HCT116 (cell line): Measurements from ENCODE around the gene FAR2. TPM values are rescaled to one million over a fixed set of nuclear protein-coding genes. Genes with fewer than 3 reads are reported as not detected.
"Not testable (repeated sequence)": the region's sequence is repeated elsewhere in the genome, so short reads cannot be mapped to it uniquely, and the experiment has no call there.

Source experiments
- ATAC-seq: fragments of 200-7000 bp; cut with Tn5 transposase; 2 replicates; pipeline ENCODE4 v1.9.1; 2020; ENCODE audit warnings: mild to moderate bottlenecking, moderate library complexity
- BruUV-seq: library from RNA; stranded (reverse); fragments of 400-500 nt; replicated peaks from 2 replicates; lab custom pipeline; 2021; lab: Mats Ljungman, UMichigan
- CTCF ChIA-PET: fragments of 300-600 bp; sonication (Branson Sonifier 250); formaldehyde crosslinking; loops from one replicate; lab custom pipeline; 2021; ENCODE audit warnings: antibody characterized with exemption; lab: Charles Lee
- POLR2A ChIA-PET: fragments of 300-600, 350-600 bp; sonication (Branson Sonifier 250); formaldehyde crosslinking; loops from one replicate; lab custom pipeline; 2021; ENCODE audit warnings: antibody characterized with exemption; lab: Charles Lee
- RAD21 ChIA-PET, 2 experiments: fragments of 300-600 bp; sonication (Branson Sonifier 250); formaldehyde crosslinking; loops; one replicate each; lab custom pipeline; 2023; ENCODE audit warnings: low total read pairs in 2 of 2; ENCODE audit not compliant: uncharacterized antibody in 2 of 2, unreplicated experiment in 2 of 2, low non-redundant PET in 1 of 2; lab: Charles Lee
- DNase-seq: peaks from one replicate; pipeline ENCODE4 v3.0.0-alpha.2; 2010; ENCODE audit warnings: low read depth, low spot score
- H2AFZ ChIP-seq: fragments of 200-600 bp; shearing (Covaris generic), sonication (generic); 2 replicates; pipeline ENCODE4 v1.6.1; 2017; ENCODE audit warnings: low read depth, mixed run types, mixed read lengths, antibody characterized with exemption, low read length; ENCODE audit not compliant: poor library complexity, severe bottlenecking
- H3K27ac ChIP-seq: 2 replicates; pipeline ENCODE4 v1.5.1; 2012; ENCODE audit warnings: low read depth, low read length
- H3K27me3 ChIP-seq: fragments of 200-600 bp; sonication (generic); 2 replicates; pipeline ENCODE4 v1.6.1; 2016; ENCODE audit warnings: mixed run types, low read length, mixed read lengths; ENCODE audit not compliant: insufficient read depth
- H3K36me3 ChIP-seq, 2 experiments: fragments of 200-500 bp in 1 of 2; fragments of 200-600 bp in 1 of 2; sonication (Bioruptor generic) in 1 of 2; sonication (generic) in 1 of 2; 2 replicates each; pipeline versions ENCODE4 v1.5.1 to v1.6.1; 2014 to 2016; ENCODE audit warnings: low read length in 2 of 2, inconsistent platforms in 1 of 2, mixed read lengths in 1 of 2, mixed run types in 1 of 2; ENCODE audit not compliant: insufficient read depth in 2 of 2, control insufficient read depth in 1 of 2
- H3K4me1 ChIP-seq, 2 experiments: fragments of 200-600 bp in 1 of 2; sonication (generic) in 1 of 2; 2 replicates each; pipeline versions ENCODE4 v1.5.1 to v1.6.1; 2012 to 2017; ENCODE audit warnings: low read length in 2 of 2, inconsistent platforms in 1 of 2, mild to moderate bottlenecking in 1 of 2, mixed read lengths in 1 of 2, mixed run types in 1 of 2, moderate library complexity in 1 of 2; ENCODE audit not compliant: insufficient read depth in 2 of 2, control insufficient read depth in 1 of 2
- H3K4me2 ChIP-seq: fragments of 200-600 bp; sonication (generic); 2 replicates; pipeline ENCODE4 v1.6.1; 2017; ENCODE audit warnings: mixed run types, low read length, mixed read lengths
- H3K4me3 ChIP-seq, 2 experiments: fragments of 200-600 bp in 1 of 2; sonication (generic) in 1 of 2; replicated peaks in 1 of 2; 2 replicates each; pipeline ENCODE4 v1.5.1; 2011 to 2016; ENCODE audit warnings: low read length in 2 of 2, control low read depth in 1 of 2, low read depth in 1 of 2, mild to moderate bottlenecking in 1 of 2, mixed read lengths in 1 of 2, mixed run types in 1 of 2
- H3K79me2 ChIP-seq: fragments of 200-600 bp; sonication (generic); 2 replicates; pipeline ENCODE4 v1.6.1; 2017; ENCODE audit warnings: mild to moderate bottlenecking, mixed run types, low read length, moderate library complexity, mixed read lengths; ENCODE audit not compliant: insufficient read depth
- H3K9ac ChIP-seq: fragments of 200-600 bp; sonication (generic); 2 replicates; pipeline ENCODE4 v1.6.1; 2016; ENCODE audit warnings: low read length, mixed read lengths
- H3K9me2 ChIP-seq: fragments of 200-600 bp; sonication (generic), shearing (Covaris generic); 2 replicates; pipeline ENCODE4 v1.6.1; 2017; ENCODE audit warnings: mixed run types, mild to moderate bottlenecking, moderate library complexity; ENCODE audit not compliant: insufficient read depth
- H3K9me3 ChIP-seq, 2 experiments: fragments of 200-500 bp in 1 of 2; fragments of 200-600 bp in 1 of 2; sonication (Bioruptor generic) in 1 of 2; sonication (generic) in 1 of 2; 2 replicates each; pipeline ENCODE4 v1.6.1; 2014 to 2017; ENCODE audit warnings: low read length in 2 of 2, mixed read lengths in 2 of 2, inconsistent platforms in 1 of 2, low read depth in 1 of 2, mild to moderate bottlenecking in 1 of 2, mixed run types in 1 of 2, moderate library complexity in 1 of 2; ENCODE audit not compliant: control insufficient read depth in 1 of 2, insufficient read depth in 1 of 2
- H4K20me1 ChIP-seq: fragments of 200-600 bp; sonication (generic), shearing (Covaris generic); 2 replicates; pipeline ENCODE4 v1.6.1; 2017; ENCODE audit warnings: mixed run types, mild to moderate bottlenecking, moderate library complexity; ENCODE audit not compliant: insufficient read depth
- CBX3 ChIP-seq: IDR thresholded peaks from 2 replicates; pipeline ENCODE4 v1.6.1; 2012; ENCODE audit warnings: low read depth
- EZH2 ChIP-seq: fragments of 200-600 bp; sonication (generic); IDR thresholded peaks from 2 replicates; pipeline ENCODE4 v1.6.1; 2017; ENCODE audit warnings: antibody characterized with exemption, mixed run types
- FOSL1 ChIP-seq: IDR thresholded peaks from 2 replicates; pipeline ENCODE4 v1.6.1; 2012; ENCODE audit warnings: low read depth
- MAX ChIP-seq: IDR thresholded peaks from 2 replicates; pipeline ENCODE4 v1.6.1; 2012
- RAD21 ChIP-seq: IDR thresholded peaks from 2 replicates; pipeline ENCODE4 v1.6.1; 2012; ENCODE audit warnings: low read depth, mild to moderate bottlenecking
- intact Hi-C: fragments of 100-400 bp; cut with micrococcal nuclease; formaldehyde crosslinking; loops from 2 replicates; pipeline ENCODE4 v1.10.0; 2022
- total RNA-seq: library from RNA; stranded (reverse); gene quantifications from one replicate; pipeline ENCODE4 v1.2.1, GENCODE V29; 2021; ENCODE audit not compliant: unreplicated experiment

FAR2 gene
- total RNA-seq, 1 experiment from 2014 or later = 9.7 TPM

GRCh38 chr12:29133680-29134079 is 15.4 kb upstream of the FAR2 start (continued):
- no peak for TF ChIP-seq MAX
- TF ChIP-seq FOSL1 = no peak
- TF ChIP-seq RAD21 = no peak
- no peak for TF ChIP-seq CBX3
- no peak for TF ChIP-seq EZH2

- BruUV-seq, H3K79me2 ChIP-seq, DNase-seq, H3K4me3 ChIP-seq, H3K9me2 ChIP-seq, H2AFZ ChIP-seq, H3K36me3 ChIP-seq, H4K20me1 ChIP-seq, intact Hi-C loops, H3K4me2 ChIP-seq, ATAC-seq, H3K27me3 ChIP-seq, H3K4me1 ChIP-seq, H3K27ac ChIP-seq, CTCF ChIA-PET, H3K9me3 ChIP-seq, RAD21 ChIA-PET, POLR2A ChIA-PET, H3K9ac ChIP-seq: not testable (repeated sequence)
Measured at GRCh38 chr12:29138256-29138655, 10.8 kb upstream of the FAR2 start.

GRCh38 chr12:29138855-29139254 is 10.2 kb upstream of the FAR2 start:
- ATAC-seq, H3K27ac ChIP-seq, H3K9me3 ChIP-seq, H3K9me2 ChIP-seq, H3K27me3 ChIP-seq, BruUV-seq, DNase-seq, H3K79me2 ChIP-seq, H2AFZ ChIP-seq, H4K20me1 ChIP-seq, H3K4me3 ChIP-seq, RAD21 ChIA-PET, H3K36me3 ChIP-seq, H3K4me2 ChIP-seq, CTCF ChIA-PET, H3K4me1 ChIP-seq, H3K9ac ChIP-seq, intact Hi-C loops, POLR2A ChIA-PET: not testable (repeated sequence)
